ENCODE results near the gene APEX1.

The APEX1 gene

DNA sequence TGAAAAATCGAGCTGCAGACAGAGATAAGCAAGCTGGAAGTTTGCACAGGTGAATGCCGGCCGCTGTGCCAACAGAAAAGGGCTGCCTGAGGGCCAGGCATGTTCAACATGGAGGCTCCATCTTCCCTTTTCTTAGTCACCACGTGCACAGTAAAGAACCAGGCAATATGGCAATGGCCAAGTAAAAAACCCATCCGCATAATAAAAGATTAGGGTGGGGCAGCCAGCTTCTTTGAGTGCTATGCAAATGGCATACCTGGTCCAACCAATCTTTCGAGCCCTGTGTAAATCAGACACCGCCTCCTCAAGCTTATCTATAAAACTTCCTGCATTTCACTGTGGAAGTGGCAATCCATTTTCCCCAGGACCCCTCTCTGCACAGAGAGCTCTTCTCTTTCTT is 30.9 kb downstream of the APEX1 start:
- TF ChIP-seq, protein P1, sequence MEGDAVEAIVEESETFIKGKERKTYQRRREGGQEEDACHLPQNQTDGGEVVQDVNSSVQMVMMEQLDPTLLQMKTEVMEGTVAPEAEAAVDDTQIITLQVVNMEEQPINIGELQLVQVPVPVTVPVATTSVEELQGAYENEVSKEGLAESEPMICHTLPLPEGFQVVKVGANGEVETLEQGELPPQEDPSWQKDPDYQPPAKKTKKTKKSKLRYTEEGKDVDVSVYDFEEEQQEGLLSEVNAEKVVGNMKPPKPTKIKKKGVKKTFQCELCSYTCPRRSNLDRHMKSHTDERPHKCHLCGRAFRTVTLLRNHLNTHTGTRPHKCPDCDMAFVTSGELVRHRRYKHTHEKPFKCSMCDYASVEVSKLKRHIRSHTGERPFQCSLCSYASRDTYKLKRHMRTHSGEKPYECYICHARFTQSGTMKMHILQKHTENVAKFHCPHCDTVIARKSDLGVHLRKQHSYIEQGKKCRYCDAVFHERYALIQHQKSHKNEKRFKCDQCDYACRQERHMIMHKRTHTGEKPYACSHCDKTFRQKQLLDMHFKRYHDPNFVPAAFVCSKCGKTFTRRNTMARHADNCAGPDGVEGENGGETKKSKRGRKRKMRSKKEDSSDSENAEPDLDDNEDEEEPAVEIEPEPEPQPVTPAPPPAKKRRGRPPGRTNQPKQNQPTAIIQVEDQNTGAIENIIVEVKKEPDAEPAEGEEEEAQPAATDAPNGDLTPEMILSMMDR (IDR thresholded peaks at IDR 0.05; ENCODE audit: control extremely low read depth, extremely low read depth, low read depth, missing control alignments), result no peak
- POLR2A ChIA-PET, result no interaction called here
- no peak for DNase-seq (ENCODE audit: extremely low spot score)
- CTCF ChIA-PET, result interaction anchor here (1.2 kb wide), 1 partner anchor 9 kb away, joined by 3 read pairs; no protein-coding TSS in a partner anchor

DNA sequence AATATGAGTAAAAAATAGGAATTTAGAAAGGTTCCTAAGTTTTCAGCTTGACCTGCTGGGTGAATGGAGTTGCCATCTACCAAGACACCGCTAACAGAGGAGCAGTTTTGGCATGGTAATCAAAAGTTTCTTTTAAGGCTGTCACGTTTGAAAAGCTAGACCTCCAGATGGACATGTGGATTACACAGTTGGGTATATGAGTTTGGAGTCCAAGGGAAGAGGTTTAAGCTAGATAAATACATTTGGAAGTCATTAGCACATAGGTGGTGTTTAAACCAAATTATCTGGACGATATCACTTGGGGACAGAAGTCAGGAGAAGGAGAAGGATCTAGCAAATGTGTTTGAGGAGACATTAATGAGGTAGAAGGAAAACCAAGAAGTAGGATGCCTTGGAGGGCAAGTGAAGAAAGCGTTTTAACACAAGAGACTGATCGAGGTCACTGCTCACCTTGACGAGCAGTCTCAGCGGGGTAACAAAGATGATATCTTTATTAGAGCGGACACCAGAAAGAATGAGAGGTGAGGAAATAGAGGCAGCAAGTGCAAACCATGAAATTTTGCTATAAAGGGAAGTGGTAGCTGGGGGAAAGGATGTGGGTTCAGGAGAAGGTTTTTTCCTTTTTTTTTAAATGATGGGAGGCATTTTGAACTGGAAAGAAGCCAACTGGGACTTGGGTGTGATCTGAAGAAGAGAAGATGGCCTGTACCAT is 31.8 kb downstream of the APEX1 start:
- TF ChIP-seq, protein P1 (IDR thresholded peaks at IDR 0.05; ENCODE audit: control extremely low read depth, extremely low read depth, low read depth, missing control alignments), result no peak
- ChIA-PET POLR2A (interaction anchor here (1.3 kb wide), 1 partner anchor 17 kb away, joined by 4 read pairs; the partner anchor contains the start of gene PNP), CTCF (interaction anchor here (0.6 to 1.9 kb wide), 7 partner anchors 10 to 616 kb away, joined by 3 to 8 read pairs (median 3); no protein-coding TSS in a partner anchor)
- no peak for DNase-seq (ENCODE audit: extremely low spot score)

DNA sequence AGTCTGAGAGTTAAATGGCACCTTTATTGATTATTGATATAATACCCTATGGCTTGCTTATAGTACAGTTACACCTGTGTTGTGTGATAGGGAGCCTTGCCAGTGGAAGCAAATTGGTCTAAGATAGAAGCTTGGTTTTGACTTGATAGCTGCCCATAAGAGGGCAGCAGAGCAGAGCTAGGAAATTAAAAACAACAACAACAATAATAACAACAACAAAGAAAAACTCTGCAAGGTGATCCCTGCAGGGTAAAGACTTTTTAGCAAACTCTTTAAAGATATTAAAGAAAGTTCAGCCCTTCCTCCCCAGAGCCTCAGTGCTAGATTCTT is 32.3 kb downstream of the APEX1 start:
- DNase-seq (ENCODE audit: extremely low spot score), result no peak
- TF ChIP-seq, protein P1 (IDR thresholded peaks at IDR 0.05; ENCODE audit: control extremely low read depth, extremely low read depth, low read depth, missing control alignments), result no peak
- ChIA-PET CTCF (interaction anchor here (0.6 to 1.9 kb wide), 9 partner anchors 8 to 616 kb away, joined by 3 to 8 read pairs (median 4); partner anchors contain the start of gene PIP4P1), POLR2A (interaction anchor here (1.3 kb wide), 1 partner anchor 18 kb away, joined by 4 read pairs; the partner anchor contains the start of gene PNP)

DNA sequence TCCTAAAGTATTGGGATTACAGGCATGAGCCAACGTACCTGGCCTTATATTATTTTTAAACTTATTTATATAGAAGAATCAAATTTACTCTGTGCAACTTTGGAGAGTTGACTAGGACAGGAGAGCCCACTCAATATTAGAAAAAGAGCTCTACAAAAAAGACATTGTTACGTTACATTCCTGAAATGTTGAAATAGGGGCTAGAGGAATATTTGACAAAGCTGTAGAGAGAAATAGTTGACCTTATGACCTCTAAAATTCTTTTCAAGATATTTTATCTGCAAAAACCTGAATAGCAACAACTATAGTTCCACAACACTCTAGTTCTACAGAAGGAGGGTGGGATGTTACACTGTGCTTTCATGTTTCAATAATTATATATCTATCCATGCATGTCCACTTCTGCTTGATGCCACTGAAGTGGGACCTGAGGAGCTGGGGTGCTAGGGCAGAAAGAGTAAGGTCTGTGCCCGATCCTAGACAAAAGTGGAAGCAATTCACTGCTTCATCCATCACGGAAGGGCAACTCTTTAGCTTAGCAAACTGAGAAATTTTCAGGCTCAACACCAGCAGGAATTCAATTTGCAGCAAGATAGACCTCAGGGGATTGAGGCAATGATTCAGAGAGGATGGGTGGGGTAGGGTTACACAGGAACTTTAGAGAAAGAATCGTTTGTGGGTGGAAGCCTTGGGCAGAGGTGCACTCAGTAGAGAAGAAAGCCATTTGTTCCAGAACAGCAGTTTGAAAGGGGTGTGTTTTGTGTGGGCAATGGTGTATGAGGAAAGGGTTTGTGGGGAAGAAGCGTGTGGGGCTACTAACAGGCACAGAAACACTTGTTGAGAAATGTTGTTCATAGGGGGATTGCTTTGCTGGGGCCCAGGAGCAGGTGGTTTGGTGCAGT is 34.3 kb downstream of the APEX1 start:
- ChIA-PET CTCF (interaction anchor here (0.7 to 1.8 kb wide), 8 partner anchors 10 to 202 kb away, joined by 3 to 5 read pairs (median 3); no protein-coding TSS in a partner anchor), POLR2A (interaction anchor here (0.9 to 1.0 kb wide), 2 partner anchors 17 to 18 kb away, joined by 3 to 4 read pairs; no protein-coding TSS in a partner anchor)
- TF ChIP-seq, protein P1 (IDR thresholded peaks at IDR 0.05; ENCODE audit: control extremely low read depth, extremely low read depth, low read depth, missing control alignments), result no peak
- peak; percentile 29 for DNase-seq (ENCODE audit: extremely low spot score)

DNA sequence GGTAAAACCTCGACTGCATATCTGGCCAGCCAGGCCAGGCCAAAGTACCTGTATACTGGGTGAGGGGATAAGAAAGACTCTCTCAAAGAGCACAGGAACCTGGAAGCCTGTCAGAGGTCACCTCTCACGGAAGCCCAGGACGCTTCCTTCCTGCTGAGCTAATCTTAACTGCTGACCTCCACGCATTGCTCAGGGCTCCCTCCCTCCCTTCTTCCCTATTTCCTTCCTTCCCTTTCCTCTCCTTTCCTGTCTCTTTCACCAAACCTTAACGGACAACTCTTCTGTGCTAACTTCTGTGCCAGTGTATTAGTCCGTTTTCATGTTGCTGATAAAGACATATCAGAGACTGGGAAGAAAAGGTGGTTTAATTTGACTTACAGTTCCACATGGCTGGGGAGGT is 35.5 kb downstream of the APEX1 start:
- POLR2A ChIA-PET, result no interaction called here
- TF ChIP-seq, protein P1 (IDR thresholded peaks at IDR 0.05; ENCODE audit: control extremely low read depth, extremely low read depth, low read depth, missing control alignments), result no peak
- DNase-seq (ENCODE audit: extremely low spot score), result no peak
- CTCF ChIA-PET, result interaction anchor here (1.2 to 1.8 kb wide), 3 partner anchors 21 to 481 kb away, joined by 3 to 5 read pairs (median 3); partner anchors contain the start of gene PNP

DNA sequence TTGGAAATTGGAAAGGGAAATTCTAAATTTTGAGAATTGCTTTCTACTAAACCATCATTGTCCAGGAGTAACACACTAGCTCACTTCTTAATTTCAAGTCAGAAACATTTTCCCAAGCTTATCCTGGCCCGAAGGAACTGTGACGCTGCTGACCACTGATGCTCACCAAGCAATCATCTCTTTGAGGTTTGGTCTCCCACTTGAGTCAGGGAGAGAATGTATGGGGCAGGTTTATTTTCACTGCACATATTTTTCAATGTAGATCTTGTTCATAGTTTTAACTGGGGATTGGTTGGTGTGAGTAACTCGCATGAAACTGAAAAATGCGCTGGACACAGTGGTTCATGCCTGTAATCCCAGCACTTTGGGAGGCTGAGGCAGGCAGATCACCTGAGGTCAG is 37.5 kb downstream of the APEX1 start:
- CTCF ChIA-PET, result interaction anchor here (0.9 to 1.5 kb wide), 3 partner anchors 16 to 199 kb away, joined by 3 to 4 read pairs (median 4); no protein-coding TSS in a partner anchor
- DNase-seq (ENCODE audit: extremely low spot score), result no peak
- POLR2A ChIA-PET, result interaction anchor here (1.3 kb wide), 1 partner anchor 23 kb away, joined by 4 read pairs; no protein-coding TSS in a partner anchor
- TF ChIP-seq, protein P1 (IDR thresholded peaks at IDR 0.05; ENCODE audit: control extremely low read depth, extremely low read depth, low read depth, missing control alignments), result no peak
